Fibroblast of mammary gland (primary cell): ENCODE results near the gene DUSP16.

ENCODE experiments used
- DNase-seq: peaks from one replicate; pipeline ENCODE4 v3.0.0-alpha.2; 2010; ENCODE audit warnings: low read depth
- H3K4me3 ChIP-seq: 2 replicates; pipeline ENCODE4 v1.5.1; 2011; ENCODE audit warnings: low read depth, mild to moderate bottlenecking, low read length, moderate library complexity; ENCODE audit not compliant: control insufficient read depth
- TF ChIP-seq, protein P1 (sequence below): conservative IDR thresholded peaks from 2 replicates; pipeline ENCODE4 v1.5.1; 2011; ENCODE audit warnings: low read depth, low read length, inconsistent platforms; ENCODE audit not compliant: control insufficient read depth, insufficient read depth

The DUSP16 gene

DNA sequence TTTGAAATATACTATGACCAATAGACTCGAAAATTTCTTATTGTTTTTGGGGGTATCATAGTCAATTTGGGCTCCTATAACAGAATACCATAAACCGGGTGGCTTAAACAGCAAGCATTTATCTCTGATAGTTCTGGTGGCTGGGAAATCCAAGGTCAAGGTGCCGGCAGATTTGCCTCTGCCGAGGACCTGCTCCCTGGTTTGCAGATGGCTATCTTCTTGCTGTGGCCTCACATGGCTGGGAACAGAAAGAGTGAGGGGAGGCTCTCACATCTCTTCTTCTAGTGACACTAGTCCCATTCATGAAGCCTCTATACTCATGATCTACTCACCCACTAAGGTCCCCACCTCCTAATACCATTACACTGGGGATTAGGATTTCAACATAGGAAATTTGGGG, 135.1 kb downstream of the DUSP16 start:
- TF ChIP-seq, protein P1, sequence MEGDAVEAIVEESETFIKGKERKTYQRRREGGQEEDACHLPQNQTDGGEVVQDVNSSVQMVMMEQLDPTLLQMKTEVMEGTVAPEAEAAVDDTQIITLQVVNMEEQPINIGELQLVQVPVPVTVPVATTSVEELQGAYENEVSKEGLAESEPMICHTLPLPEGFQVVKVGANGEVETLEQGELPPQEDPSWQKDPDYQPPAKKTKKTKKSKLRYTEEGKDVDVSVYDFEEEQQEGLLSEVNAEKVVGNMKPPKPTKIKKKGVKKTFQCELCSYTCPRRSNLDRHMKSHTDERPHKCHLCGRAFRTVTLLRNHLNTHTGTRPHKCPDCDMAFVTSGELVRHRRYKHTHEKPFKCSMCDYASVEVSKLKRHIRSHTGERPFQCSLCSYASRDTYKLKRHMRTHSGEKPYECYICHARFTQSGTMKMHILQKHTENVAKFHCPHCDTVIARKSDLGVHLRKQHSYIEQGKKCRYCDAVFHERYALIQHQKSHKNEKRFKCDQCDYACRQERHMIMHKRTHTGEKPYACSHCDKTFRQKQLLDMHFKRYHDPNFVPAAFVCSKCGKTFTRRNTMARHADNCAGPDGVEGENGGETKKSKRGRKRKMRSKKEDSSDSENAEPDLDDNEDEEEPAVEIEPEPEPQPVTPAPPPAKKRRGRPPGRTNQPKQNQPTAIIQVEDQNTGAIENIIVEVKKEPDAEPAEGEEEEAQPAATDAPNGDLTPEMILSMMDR = no peak
- H3K4me3 ChIP-seq = no peak overlapping the region
- DNase-seq = no peak

DNA sequence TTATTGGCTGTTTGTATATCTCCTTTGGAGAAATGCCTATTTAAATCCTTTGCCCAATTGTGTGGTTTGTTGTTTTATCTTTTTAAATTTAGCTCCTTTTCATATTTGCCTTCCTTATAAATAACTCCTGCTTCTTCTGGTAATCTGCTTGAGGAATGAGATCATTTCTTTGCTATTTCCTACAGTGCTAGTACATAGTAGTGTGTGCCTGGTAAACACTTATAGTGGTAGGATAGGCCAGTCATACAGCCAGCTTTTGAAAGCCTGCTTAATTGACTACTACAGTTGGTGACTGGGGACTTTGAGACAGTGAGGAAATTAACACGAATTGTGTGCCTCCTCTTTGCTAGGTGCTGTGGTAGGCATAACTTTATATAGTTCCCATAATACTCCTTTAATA, 137.0 kb downstream of the DUSP16 start:
- DNase-seq = peak; percentile 15
- TF ChIP-seq, protein P1 = no peak
- no peak overlapping the region for H3K4me3 ChIP-seq

GRCh38 chr12:12425001-12425400, 137.7 kb downstream of the DUSP16 start:
- TF ChIP-seq, protein P1 = no peak

More at GRCh38 chr12:12425001-12425400, 137.7 kb downstream of the DUSP16 start:
- DNase-seq = no peak
- no peak overlapping the region for H3K4me3 ChIP-seq
